Effector memory CD4-positive, alpha-beta T cell (primary cell): ENCODE measurements around the gene CEP97.
"Not testable (repeated sequence)": the region's sequence is repeated elsewhere in the genome, so short reads cannot be mapped to it uniquely, and the experiment has no call there.

Experiments
- DNase-seq, 3 donors: peaks; one replicate each; pipeline ENCODE4 v3.0.0-alpha.2; 2020
- H3K27ac ChIP-seq: 2 replicates; pipeline ENCODE4 v1.7.0; 2013; ENCODE audit warnings: mild to moderate bottlenecking, low read length, moderate library complexity; ENCODE audit not compliant: insufficient read depth, poor library complexity, severe bottlenecking
- H3K27me3 ChIP-seq: replicated peaks from 2 replicates; pipeline ENCODE4 v1.7.0; 2013; ENCODE audit warnings: mild to moderate bottlenecking, low read length; ENCODE audit not compliant: insufficient read depth, control insufficient read depth, poor library complexity, severe bottlenecking
- H3K36me3 ChIP-seq: 2 replicates; pipeline ENCODE4 v1.7.0; 2013; ENCODE audit warnings: mild to moderate bottlenecking, low read length, moderate library complexity; ENCODE audit not compliant: control insufficient read depth, insufficient read depth
- H3K4me1 ChIP-seq: 2 replicates; pipeline ENCODE4 v1.7.0; 2013; ENCODE audit warnings: low read length, mild to moderate bottlenecking; ENCODE audit not compliant: control insufficient read depth, insufficient read depth, poor library complexity, severe bottlenecking
- H3K4me3 ChIP-seq: 2 replicates; pipeline ENCODE4 v1.7.0; 2013; ENCODE audit warnings: low read length, low read depth, mild to moderate bottlenecking; ENCODE audit not compliant: insufficient read depth, poor library complexity, severe bottlenecking
- H3K9me3 ChIP-seq: 2 replicates; pipeline ENCODE4 v1.7.0; 2013; ENCODE audit warnings: mild to moderate bottlenecking, low read length, moderate library complexity; ENCODE audit not compliant: control insufficient read depth

CEP97 gene

DNA sequence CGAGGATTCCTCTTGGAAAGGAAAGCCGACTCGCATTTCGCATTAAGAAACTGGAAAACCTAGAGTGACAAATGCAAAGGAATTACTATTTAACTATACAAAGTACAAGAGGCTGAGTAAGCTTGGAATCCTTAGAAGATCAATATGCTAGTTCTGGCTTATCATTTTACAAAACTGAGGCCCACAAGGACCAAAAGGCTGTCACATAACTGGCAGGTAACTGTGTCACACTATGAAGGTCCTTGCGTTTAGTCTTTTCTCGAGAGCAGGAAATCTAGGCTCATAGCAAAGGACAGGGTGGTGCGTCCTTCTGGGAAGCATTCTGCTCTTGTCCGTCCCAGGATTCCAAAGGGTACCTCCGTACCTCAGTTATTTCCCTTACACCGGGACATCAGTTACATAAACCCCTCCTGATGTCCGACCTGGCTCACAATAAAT, 38.5 kb upstream of the CEP97 start:
- no peaks in the 10 kb centered on the region for H3K9me3 ChIP-seq
- peaks cover 32% of the 10 kb centered on the region for H3K36me3 ChIP-seq
- peak overlapping the region; percentile 93 for H3K27ac ChIP-seq
- H3K4me1 ChIP-seq, result peaks cover 25% of the 10 kb centered on the region
- no peak for DNase-seq
- H3K4me3 ChIP-seq, result peak overlapping the region; percentile 75
- no peaks in the 10 kb centered on the region for H3K27me3 ChIP-seq

DNA sequence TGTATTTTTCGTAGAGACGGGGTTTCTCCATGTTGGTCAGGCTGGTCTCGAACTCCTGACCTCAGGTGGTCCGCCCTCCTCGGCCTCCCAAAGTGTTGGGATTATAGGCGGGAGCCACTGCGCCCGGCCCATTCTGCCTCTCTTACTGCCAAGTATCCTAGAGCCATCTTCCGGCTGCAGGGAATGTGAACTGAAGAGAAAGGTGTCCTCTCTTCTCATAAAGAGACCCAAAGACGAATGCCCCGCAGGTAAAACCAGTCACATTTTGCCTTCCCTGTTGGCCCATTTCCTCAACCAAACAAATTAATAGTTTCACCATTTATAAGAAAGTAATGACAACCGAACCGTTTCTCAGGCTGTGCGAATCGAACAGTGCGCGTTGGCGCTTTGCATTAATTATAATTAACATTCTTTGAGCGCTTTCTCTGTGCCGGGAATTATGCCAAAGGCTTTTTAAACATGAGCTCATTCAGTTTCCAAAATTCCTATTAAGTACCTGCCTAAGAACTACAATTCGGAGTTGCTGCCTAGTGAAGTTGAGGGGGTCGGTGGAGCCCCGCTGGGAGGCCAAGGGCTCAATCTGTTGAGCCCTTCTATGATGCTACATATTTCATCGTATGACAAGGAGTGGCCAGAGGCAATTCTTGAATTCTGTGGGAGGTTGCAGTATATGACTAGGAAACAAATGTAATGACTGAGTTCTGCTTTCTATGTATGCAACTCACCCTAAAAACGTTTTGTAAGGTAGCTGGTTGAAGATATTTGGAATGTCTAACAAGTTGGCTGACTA, 37.1 kb upstream of the CEP97 start:
- Histone ChIP-seq H3K36me3 (peaks cover 18% of the 10 kb centered on the region), H3K4me3 (peak overlapping the region; percentile 75), H3K27ac (peak overlapping the region; percentile 93), H3K27me3 (no peaks in the 10 kb centered on the region), H3K4me1 (peaks cover 25% of the 10 kb centered on the region), H3K9me3 (no peaks in the 10 kb centered on the region)
- no peak for DNase-seq

DNA sequence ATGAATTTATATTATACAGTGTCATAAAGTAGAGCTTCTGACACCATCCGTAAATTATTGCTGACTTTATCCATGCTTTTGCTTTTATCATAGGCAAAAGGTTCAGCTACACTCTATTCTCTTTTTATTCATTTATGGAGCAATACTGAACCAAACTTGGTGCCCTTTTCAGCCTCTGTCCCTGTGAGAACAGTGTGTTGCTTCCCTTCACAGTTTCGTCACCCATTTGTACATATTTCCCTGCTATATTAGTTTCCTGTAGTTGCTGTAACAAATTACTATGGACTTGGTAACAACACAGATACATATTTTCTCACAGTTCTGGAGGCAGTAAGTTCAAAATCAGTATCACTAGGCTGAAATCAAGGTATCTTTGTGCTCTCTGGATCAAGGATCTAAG, 35.1 kb upstream of the CEP97 start:
- DNase-seq, result no peak
- Histone ChIP-seq H3K27me3 (no peaks in the 10 kb centered on the region), H3K4me3 (no peak overlapping the region), H3K4me1 (peaks cover 18% of the 10 kb centered on the region), H3K36me3 (no peaks in the 10 kb centered on the region), H3K9me3 (no peaks in the 10 kb centered on the region), H3K27ac (no peak overlapping the region)

DNA sequence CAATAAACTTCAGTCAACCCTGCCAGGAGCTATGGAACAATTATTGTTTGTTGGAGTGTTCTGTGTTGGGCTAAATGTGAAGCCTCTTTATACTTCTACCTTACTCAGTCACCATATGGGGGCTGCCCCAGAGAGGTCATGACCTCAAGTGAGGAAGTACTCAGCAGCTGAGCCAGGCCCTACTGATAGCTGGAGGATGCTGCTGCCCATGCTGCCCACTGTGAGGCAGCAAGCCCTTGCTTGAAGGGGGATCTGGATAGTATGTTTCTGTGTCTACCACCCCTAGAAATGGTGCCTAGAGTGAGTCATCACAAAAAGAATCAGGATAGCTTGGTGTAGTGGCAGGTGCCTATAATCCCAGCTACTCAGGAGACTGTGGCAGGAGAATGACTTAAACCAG, 33.4 kb upstream of the CEP97 start:
- DNase-seq, result no peak

DNA sequence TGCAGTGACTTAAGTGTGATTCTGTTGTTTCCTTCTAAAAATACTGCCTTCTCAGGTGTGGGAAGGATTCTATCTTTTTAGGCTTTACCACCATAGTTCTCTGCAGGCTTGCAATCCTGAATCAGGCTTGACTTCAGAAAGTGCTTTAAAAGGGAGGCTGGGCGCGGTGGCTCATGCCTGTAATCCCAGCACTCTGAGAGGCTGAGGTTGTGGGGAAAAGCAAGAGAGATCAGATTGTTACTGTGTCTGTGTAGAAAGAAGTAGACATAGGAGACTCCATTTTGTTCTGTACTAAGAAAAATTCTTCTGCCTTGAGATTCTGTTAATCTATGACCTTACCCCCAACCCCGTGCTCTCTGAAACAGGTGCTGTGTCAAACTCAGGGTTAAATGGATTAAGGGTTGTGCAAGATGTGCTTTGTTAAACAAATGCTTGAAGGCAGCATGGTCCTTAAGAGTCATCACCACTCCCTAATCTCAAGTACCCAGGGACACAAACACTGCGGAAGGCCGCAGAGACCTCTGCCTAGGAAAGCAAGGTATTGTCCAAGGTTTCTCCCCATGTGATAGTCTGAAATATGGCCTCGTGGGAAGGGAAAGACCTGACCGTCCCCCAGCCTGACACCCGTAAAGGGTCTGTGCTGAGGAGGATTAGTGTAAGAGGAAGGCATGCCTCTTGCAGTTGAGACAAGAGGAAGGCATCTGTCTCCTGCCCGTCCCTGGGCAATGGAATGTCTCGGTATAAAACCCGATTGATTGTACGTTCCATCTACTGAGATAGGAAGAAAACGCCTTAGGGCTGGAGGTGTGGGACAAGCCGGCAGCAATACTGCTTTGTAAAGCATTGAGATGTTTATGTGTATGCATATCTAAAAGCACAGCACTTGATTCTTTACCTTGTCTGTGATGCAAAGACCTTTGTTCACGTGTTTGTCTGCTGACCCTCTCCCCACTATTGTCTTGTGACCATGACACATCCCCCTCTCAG, 32.4 kb upstream of the CEP97 start:
- not testable (repeated sequence) for H3K36me3 ChIP-seq, H3K27me3 ChIP-seq, H3K4me3 ChIP-seq, H3K9me3 ChIP-seq, DNase-seq, H3K4me1 ChIP-seq, H3K27ac ChIP-seq

More for the DNA sequence above, 33.4 kb upstream of the CEP97 start:
- H3K27ac ChIP-seq, result no peak overlapping the region
- no peaks in the 10 kb centered on the region for H3K36me3 ChIP-seq
- peaks cover 5% of the 10 kb centered on the region for H3K4me1 ChIP-seq
- H3K4me3 ChIP-seq, result no peak overlapping the region
- no peaks in the 10 kb centered on the region for H3K9me3 ChIP-seq
- H3K27me3 ChIP-seq, result no peaks in the 10 kb centered on the region

DNA sequence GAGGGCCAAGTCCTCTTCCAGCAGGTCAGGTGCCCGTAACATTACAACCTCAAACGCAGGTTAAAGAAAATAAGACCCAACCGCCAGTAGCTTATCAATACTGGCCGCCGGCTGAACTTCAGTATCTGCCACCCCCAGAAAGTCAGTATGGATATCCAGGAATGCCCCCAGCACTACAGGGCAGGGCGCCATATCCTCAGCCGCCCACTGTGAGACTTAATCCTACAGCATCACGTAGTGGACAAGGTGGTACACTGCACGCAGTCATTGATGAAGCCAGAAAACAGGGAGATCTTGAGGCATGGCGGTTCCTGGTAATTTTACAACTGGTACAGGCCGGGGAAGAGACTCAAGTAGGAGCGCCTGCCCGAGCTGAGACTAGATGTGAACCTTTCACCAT, 30.9 kb upstream of the CEP97 start:
- not testable (repeated sequence) for H3K27me3 ChIP-seq, H3K4me1 ChIP-seq, H3K36me3 ChIP-seq, H3K9me3 ChIP-seq, H3K4me3 ChIP-seq, DNase-seq, H3K27ac ChIP-seq

DNA sequence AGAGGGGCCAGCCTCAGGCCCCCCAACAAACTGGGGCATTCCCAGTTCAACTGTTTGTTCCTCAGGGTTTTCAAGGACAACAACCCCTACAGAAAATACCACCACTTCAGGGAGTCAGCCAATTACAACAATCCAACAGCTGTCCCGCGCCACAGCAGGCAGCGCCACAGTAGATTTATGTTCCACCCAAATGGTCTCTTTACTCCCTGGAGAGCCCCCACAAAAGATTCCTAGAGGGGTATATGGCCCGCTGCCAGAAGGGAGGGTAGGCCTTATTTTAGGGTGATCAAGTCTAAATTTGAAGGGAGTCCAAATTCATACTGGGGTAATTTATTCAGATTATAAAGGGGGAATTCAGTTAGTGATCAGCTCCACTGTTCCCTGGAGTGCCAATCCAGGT, 29.6 kb upstream of the CEP97 start:
- H3K4me1 ChIP-seq, H3K27me3 ChIP-seq, DNase-seq, H3K36me3 ChIP-seq, H3K9me3 ChIP-seq, H3K4me3 ChIP-seq, H3K27ac ChIP-seq: not testable (repeated sequence)

DNA sequence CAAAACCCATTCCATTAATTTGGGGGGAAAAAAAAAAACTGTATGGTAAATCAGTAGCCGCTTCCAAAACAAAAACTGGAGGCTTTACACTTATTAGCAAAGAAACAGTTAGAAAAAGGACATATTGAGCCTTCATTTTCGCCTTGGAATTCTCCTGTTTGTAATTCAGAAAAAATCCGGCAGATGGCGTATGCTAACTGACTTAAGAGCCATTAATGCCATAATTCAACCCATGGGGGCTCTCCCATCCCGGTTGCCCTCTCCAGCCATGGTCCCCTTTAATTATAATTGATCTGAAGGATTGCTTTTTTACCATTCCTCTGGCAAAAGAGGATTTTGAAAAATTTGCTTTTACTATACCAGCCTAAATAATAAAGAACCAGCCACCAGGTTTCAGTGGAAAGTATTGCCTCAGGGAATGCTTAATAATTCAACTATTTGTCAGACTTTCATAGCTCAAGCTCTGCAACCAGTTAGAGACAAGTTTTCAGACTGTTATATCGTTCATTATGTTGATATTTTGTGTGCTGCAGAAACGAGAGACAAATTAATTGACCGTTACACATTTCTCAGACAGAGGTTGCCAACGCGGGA, 28.5 kb upstream of the CEP97 start:
- Histone ChIP-seq H3K4me3 (no peak overlapping the region), H3K4me1 (no peaks in the 10 kb centered on the region), H3K27ac (no peak overlapping the region), H3K27me3 (no peaks in the 10 kb centered on the region), H3K9me3 (no peaks in the 10 kb centered on the region), H3K36me3 (no peaks in the 10 kb centered on the region)
- DNase-seq, result peak in 1 of 3 donors; percentile 30

DNA sequence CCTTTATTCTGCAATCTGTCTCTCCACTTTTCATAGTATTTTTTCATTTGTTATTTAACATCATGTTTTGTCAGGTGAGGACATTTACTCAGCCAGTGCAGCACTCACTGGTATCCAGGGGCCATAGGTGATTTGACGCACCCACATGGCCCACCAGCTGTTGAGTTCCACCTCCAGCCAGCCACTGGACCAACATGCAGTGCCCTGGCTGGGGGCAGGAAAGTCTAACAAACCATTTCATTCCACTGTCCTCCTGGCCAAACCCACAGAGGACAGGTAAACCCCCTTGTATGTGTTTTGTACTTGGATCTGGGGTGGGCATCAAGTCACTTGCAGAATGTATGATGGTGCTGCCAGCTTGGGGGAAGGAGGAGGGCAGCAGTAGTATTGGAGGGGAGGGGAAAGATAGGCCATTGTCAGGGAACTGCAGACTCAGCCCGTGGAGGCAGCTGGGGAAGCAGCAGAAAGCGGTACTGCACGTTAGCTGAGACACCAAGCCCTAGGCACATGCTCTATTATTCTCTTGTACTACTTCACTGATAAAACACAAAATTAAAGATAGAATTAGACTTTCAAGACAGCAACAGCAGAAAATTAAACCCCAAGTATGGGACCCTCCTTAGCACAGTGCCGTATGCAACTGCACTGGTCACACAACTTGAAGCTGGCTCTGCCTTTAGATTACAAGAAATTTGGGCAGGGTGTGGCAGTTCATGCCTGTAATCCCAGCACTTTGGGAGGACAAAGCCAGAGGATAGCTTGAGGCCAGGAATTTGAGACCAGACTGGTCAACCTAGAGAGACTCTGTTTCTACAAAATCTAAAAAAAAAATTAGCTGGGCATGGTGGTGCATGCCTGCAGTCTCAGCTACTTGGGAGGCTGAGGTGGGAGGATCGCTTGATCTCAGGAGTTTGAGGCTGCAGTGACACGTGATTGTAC, 22.4 kb upstream of the CEP97 start:
- Histone ChIP-seq H3K4me1 (no peaks in the 10 kb centered on the region), H3K36me3 (no peaks in the 10 kb centered on the region), H3K9me3 (no peaks in the 10 kb centered on the region), H3K27ac (no peak overlapping the region), H3K4me3 (no peak overlapping the region), H3K27me3 (no peaks in the 10 kb centered on the region)
- no peak for DNase-seq
